Thyroid gland (tissue), 4 donors: ENCODE data around the gene SMIM26. TPM values are rescaled to one million over a fixed set of nuclear protein-coding genes. Genes with fewer than 3 reads are reported as not detected.

ENCODE experiments used
- DNase-seq, 2 donors: peaks; one replicate each; pipeline ENCODE4 v3.0.0-alpha.2; 2019
- H3K27ac ChIP-seq, 3 donors: fragments of 200-600 bp; sonication (generic); 1 replicate in 2 of 3; 2 replicates in 1 of 3; pipeline ENCODE4 v1.5.1; 2016 to 2019; ENCODE audit warnings: mild to moderate bottlenecking in 1 of 3, moderate library complexity in 1 of 3
- H3K27me3 ChIP-seq: fragments of 200-600 bp; sonication (generic); one replicate; pipeline ENCODE4 v1.5.1; 2019
- H3K36me3 ChIP-seq, 2 donors: fragments of 200-600 bp; sonication (generic); one replicate each; pipeline ENCODE4 v1.5.1; 2016 to 2019
- H3K4me1 ChIP-seq, 2 donors: fragments of 200-600 bp; sonication (generic); one replicate each; pipeline ENCODE4 v1.5.1; 2017 to 2019
- H3K4me3 ChIP-seq, 3 donors: fragments of 200-600 bp; sonication (generic); replicated peaks in 1 of 3; 1 replicate in 2 of 3; 2 replicates in 1 of 3; pipeline ENCODE4 v1.5.1; 2016; ENCODE audit warnings: mild to moderate bottlenecking in 1 of 3
- H3K9me3 ChIP-seq: fragments of 200-600 bp; sonication (generic); one replicate; pipeline ENCODE4 v1.5.1; 2017
- POLR2A ChIP-seq, 2 donors: fragments of 450-650 bp; IDR thresholded peaks; one replicate each; pipeline ENCODE4 v1.6.1; 2017; ENCODE audit warnings: antibody characterized with exemption in 2 of 2, mild to moderate bottlenecking in 2 of 2, moderate library complexity in 1 of 2
- WGBS, 2 donors: methylation state at CpG; one replicate each; pipeline ENCODE4 v1.1.5; 2017; 5-methylcytosine and 5-hydroxymethylcytosine counted together
- intact Hi-C: fragments of 100-400 bp; cut with DNase I; formaldehyde crosslinking; loops from one replicate; pipeline ENCODE4 v1.15.1; 2023
- total RNA-seq, 4 donors: library from RNA; depleted of rRNA; stranded (reverse); fragments of >200 nt; gene quantifications; one replicate each; pipeline ENCODE4 v1.2.3, GENCODE V29; 2016
- TF ChIP-seq, protein P1 (sequence below), 6 experiments: fragments of 200-600 bp in 3 of 6; fragments of 450-650 bp in 3 of 6; sonication (generic) in 3 of 6; IDR thresholded peaks; one replicate each; pipeline ENCODE4 v1.5.1; 2016 to 2019; ENCODE audit warnings: antibody characterized with exemption in 6 of 6, mild to moderate bottlenecking in 2 of 6, inconsistent platforms in 1 of 6, moderate library complexity in 1 of 6

The SMIM26 gene
- total RNA-seq, 4 donors from 2014 or later, result 113 to 243 (median 132) TPM

DNA sequence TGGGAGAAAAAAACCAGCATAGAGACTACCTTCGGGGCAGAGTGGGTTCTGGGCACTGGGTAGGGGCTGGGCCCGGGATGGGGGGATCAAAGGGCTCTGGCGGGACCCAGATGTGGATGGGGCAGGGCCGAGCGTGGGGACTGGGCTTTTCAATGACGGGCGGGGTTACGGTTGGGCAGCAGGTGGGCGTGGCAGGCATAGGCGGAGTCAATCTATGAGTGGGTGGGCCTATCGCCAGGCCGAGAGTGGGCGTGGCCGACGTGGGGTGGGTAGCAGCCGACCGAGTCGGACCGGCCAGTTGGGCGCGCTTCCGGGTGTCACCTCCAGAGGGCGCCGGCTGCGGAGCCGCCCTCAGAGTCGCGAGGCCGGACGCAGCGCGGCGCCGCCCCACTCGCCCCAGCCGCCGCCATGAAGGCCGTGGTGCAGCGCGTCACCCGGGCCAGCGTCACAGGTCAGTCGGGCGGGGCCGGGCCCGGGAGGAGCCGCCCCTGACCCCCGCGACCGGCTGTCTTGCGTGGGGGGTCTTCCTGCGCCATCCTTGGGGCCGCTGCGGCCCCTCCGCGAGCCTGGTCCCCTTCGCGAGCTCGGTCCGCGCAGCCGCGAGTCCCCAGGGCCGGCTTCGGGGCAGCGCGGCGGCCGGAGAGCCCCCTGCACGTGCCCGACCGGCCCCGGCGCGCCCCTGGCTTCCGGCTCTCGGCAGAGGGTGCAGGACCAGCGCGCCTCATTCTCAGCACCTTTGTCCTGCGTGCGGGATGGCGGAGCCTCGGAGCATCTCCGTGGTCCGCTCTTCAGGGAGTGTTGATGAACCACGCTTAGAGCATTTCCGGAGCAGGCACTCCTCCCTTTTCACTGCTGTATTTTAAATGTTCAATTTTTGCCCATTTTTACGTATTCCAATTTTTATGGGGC is 20.7 kb downstream of the SMIM26 start, which contains the start of gene DTD1:
DTD1 (plus strand) TSS at position 390 of the 909 bp plus-strand sequence; CDS start at position 409, 19 bp downstream.
- DNase-seq, result peak; percentile 88 to 92
- TF ChIP-seq, protein P1, sequence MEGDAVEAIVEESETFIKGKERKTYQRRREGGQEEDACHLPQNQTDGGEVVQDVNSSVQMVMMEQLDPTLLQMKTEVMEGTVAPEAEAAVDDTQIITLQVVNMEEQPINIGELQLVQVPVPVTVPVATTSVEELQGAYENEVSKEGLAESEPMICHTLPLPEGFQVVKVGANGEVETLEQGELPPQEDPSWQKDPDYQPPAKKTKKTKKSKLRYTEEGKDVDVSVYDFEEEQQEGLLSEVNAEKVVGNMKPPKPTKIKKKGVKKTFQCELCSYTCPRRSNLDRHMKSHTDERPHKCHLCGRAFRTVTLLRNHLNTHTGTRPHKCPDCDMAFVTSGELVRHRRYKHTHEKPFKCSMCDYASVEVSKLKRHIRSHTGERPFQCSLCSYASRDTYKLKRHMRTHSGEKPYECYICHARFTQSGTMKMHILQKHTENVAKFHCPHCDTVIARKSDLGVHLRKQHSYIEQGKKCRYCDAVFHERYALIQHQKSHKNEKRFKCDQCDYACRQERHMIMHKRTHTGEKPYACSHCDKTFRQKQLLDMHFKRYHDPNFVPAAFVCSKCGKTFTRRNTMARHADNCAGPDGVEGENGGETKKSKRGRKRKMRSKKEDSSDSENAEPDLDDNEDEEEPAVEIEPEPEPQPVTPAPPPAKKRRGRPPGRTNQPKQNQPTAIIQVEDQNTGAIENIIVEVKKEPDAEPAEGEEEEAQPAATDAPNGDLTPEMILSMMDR (IDR thresholded peaks at IDR 0.05), result peak in 5 of 6 experiments; percentile 24 to 79 (median 57)
- TF ChIP-seq POLR2A (IDR thresholded peaks at IDR 0.05), result peak in 1 of 2 donors; percentile 62
- no peaks in the 10 kb centered on the region for H3K27me3 ChIP-seq
- H3K36me3 ChIP-seq, result no peaks in the 10 kb centered on the region
- H3K9me3 ChIP-seq, result no peaks in the 10 kb centered on the region
- peak within 1 kb of the TSS; percentile 43 to 61 (median 54) for H3K27ac ChIP-seq
- H3K4me3 ChIP-seq, result peak within 1 kb of the TSS; percentile 79 to 90 (median 82)
- intact Hi-C loops, result loop anchor here (10.0 kb wide), 1 partner anchor 83 kb away; the partner anchor contains the start of gene SEC23B
- WGBS, 2 donors, result 0 to 1% methylated on average over 22 to 24 of the region's 88 CpGs
- peaks cover 12 to 13% of the 10 kb centered on the region in 2 donors for H3K4me1 ChIP-seq

GRCh38 chr20:18588574-18588933 is 21.3 kb downstream of the SMIM26 start:
- intact Hi-C loops, result loop anchor here (10.0 kb wide), 1 partner anchor 84 kb away; the partner anchor contains the start of gene SEC23B

GRCh38 chr20:18589941-18590674 is 22.9 kb downstream of the SMIM26 start:
- Histone ChIP-seq H3K27me3 (no peaks in the 10 kb centered on the region), H3K36me3 (no peaks in the 10 kb centered on the region), H3K4me3 (no peak overlapping the region), H3K27ac (no peak overlapping the region), H3K4me1 (peaks cover 4 to 9% of the 10 kb centered on the region in 2 donors), H3K9me3 (no peaks in the 10 kb centered on the region)
- intact Hi-C loops, result loop anchor here (10.0 kb wide), 1 partner anchor 85 kb away; the partner anchor contains the start of gene SEC23B
- DNase-seq, result no peak
- 85 to 91% methylated on average over 8 of the region's 8 CpGs for WGBS, 2 donors
- TF ChIP-seq, protein P1 (IDR thresholded peaks at IDR 0.05), result no peak
- no peak for TF ChIP-seq POLR2A (IDR thresholded peaks at IDR 0.05)

More at GRCh38 chr20:18588574-18588933, 21.3 kb downstream of the SMIM26 start:
- Histone ChIP-seq H3K36me3 (no peaks in the 10 kb centered on the region), H3K9me3 (no peaks in the 10 kb centered on the region), H3K4me1 (peaks cover 12 to 13% of the 10 kb centered on the region in 2 donors), H3K27me3 (no peaks in the 10 kb centered on the region), H3K27ac (peak overlapping the region in 2 of 3 donors; percentile 54 to 61), H3K4me3 (peak overlapping the region; percentile 79 to 90 (median 82))
- 7 to 11% methylated on average over 18 of the region's 18 CpGs for whole genome bisulfite sequencing, 2 donors
- no peak for TF ChIP-seq POLR2A (IDR thresholded peaks at IDR 0.05)
- TF ChIP-seq, protein P1 (IDR thresholded peaks at IDR 0.05), result no peak
- no peak for DNase-seq

DNA sequence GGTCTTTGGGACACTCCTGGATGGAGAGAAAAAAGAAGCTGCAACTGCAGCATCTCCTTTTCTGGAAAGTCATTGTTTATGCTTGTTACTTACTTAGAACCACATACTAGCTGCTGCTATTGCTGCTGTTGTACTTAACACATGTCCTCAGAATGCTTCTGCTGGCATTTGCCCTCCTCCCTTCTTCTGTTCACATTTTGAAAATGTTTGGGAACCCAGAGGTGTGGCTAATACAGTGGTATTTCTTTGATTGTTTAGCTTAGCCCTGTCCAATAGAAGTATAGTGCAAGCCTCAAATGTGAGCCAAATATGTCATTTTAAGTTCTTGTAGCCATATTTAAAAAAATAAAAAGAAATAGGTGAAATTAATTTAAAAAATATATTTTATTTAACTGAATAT is 29.0 kb downstream of the SMIM26 start:
- DNase-seq, result no peak
- H3K36me3 ChIP-seq, result peaks cover 0 to 4% of the 10 kb centered on the region in 2 donors
- H3K27ac ChIP-seq, result no peak overlapping the region
- H3K9me3 ChIP-seq, result no peaks in the 10 kb centered on the region
- no peak overlapping the region for H3K4me3 ChIP-seq
- intact Hi-C loops, result no loop called here
- TF ChIP-seq, protein P1 (IDR thresholded peaks at IDR 0.05), result no peak
- TF ChIP-seq POLR2A (IDR thresholded peaks at IDR 0.05), result no peak
- H3K27me3 ChIP-seq, result no peaks in the 10 kb centered on the region
- no peaks in the 10 kb centered on the region for H3K4me1 ChIP-seq
